Keratinocyte (primary cell): Measurements from ENCODE around the gene KREMEN1. TPM values are rescaled to one million over a fixed set of nuclear protein-coding genes. Genes with fewer than 3 reads are reported as not detected.

ENCODE experiments used
- DNase-seq: peaks from one replicate; pipeline ENCODE4 v3.0.0-alpha.2; 2011; ENCODE audit warnings: low read depth, missing footprints, low spot score
- FAIRE-seq: peaks from 2 replicates; lab custom pipeline; 2011; peaks lifted over from hg19 to GRCh38; lab: Jason Lieb, UNC
- H2AFZ ChIP-seq: 2 replicates; pipeline ENCODE4 v1.6.0; 2012; ENCODE audit warnings: low read length, control low read depth, inconsistent platforms; ENCODE audit not compliant: control insufficient read depth
- H3K27ac ChIP-seq: 2 replicates; pipeline ENCODE4 v1.5.1; 2011; ENCODE audit warnings: low read length; ENCODE audit not compliant: control insufficient read depth, insufficient read depth
- H3K27me3 ChIP-seq: 3 replicates; pipeline ENCODE4 v1.6.0; 2011; ENCODE audit warnings: low read length; ENCODE audit not compliant: control insufficient read depth, insufficient read depth; ENCODE audit errors: extremely low read depth
- H3K36me3 ChIP-seq, 2 experiments: 2 replicates in 1 of 2; 3 replicates in 1 of 2; pipeline ENCODE4 v1.5.1; 2011; ENCODE audit warnings: low read length in 2 of 2, mild to moderate bottlenecking in 1 of 2; ENCODE audit not compliant: control insufficient read depth in 2 of 2, insufficient read depth in 2 of 2; ENCODE audit errors: extremely low read depth in 1 of 2
- H3K4me1 ChIP-seq: 3 replicates; pipeline ENCODE4 v1.5.1; 2011; ENCODE audit warnings: low read length; ENCODE audit not compliant: control insufficient read depth, insufficient read depth; ENCODE audit errors: extremely low read depth
- H3K4me2 ChIP-seq: 3 replicates; pipeline ENCODE4 v1.6.0; 2011; ENCODE audit warnings: low read depth, low read length; ENCODE audit not compliant: control insufficient read depth, insufficient read depth; ENCODE audit errors: extremely low read depth
- H3K4me3 ChIP-seq, 3 experiments: fragments of 200-600 bp in 1 of 3; sonication (generic) in 1 of 3; 2 replicates in 2 of 3; 3 replicates in 1 of 3; pipeline ENCODE4 v1.5.1; 2011 to 2016; ENCODE audit warnings: low read length in 3 of 3, mild to moderate bottlenecking in 3 of 3, control low read depth in 2 of 3, inconsistent platforms in 1 of 3, low read depth in 1 of 3, mixed read lengths in 1 of 3, mixed run types in 1 of 3, moderate library complexity in 1 of 3; ENCODE audit not compliant: control insufficient read depth in 2 of 3, insufficient read depth in 2 of 3; ENCODE audit errors: extremely low read depth in 1 of 3
- H3K79me2 ChIP-seq: 2 replicates; pipeline ENCODE4 v1.6.0; 2012; ENCODE audit warnings: low read length; ENCODE audit not compliant: control insufficient read depth, insufficient read depth
- H3K9ac ChIP-seq: 3 replicates; pipeline ENCODE4 v1.6.0; 2011; ENCODE audit warnings: low read length; ENCODE audit not compliant: control insufficient read depth, insufficient read depth; ENCODE audit errors: extremely low read depth
- H3K9me1 ChIP-seq: 3 replicates; pipeline ENCODE4 v1.6.0; 2011; ENCODE audit warnings: low read length; ENCODE audit not compliant: control insufficient read depth, insufficient read depth; ENCODE audit errors: extremely low read depth
- H3K9me3 ChIP-seq: 2 replicates; pipeline ENCODE4 v1.5.1; 2012; ENCODE audit warnings: low read depth, low read length; ENCODE audit not compliant: control insufficient read depth
- H4K20me1 ChIP-seq: 3 replicates; pipeline ENCODE4 v1.6.0; 2011; ENCODE audit warnings: low read length; ENCODE audit not compliant: control insufficient read depth, insufficient read depth; ENCODE audit errors: extremely low read depth
- CTCF ChIP-seq, 3 experiments: IDR thresholded peaks in 1 of 3; conservative IDR thresholded peaks in 1 of 3; optimal IDR thresholded peaks in 1 of 3; 2 replicates in 2 of 3; 3 replicates in 1 of 3; pipeline versions ENCODE3 to v1.5.1; 2011; ENCODE audit warnings: low read length in 3 of 3, mild to moderate bottlenecking in 3 of 3, moderate library complexity in 2 of 3, control low read depth in 1 of 3, inconsistent platforms in 1 of 3; ENCODE audit not compliant: insufficient read depth in 2 of 3; ENCODE audit errors: extremely low read depth in 1 of 3
- EZH2 ChIP-seq: IDR thresholded peaks from one replicate; pipeline ENCODE4 v1.6.1; 2012; ENCODE audit warnings: inconsistent platforms, mild to moderate bottlenecking, low read length, moderate library complexity
- dilution Hi-C: fragments of 300-500 bp; cut with MboI; formaldehyde crosslinking; loops from one replicate; pipeline ENCODE4 v1.7.0; 2020; ENCODE audit warnings: low sequenced_read_pairs; ENCODE audit not compliant: extremely low pct_ligation_motif_present
- polyA plus RNA-seq, 5 experiments: library from polyadenylated mRNA; depleted of rRNA in 3 of 5; stranded (reverse) in 3 of 5; stranded (forward) in 1 of 5; unstranded in 1 of 5; fragments of >200 nt; gene quantifications; 1 replicate in 1 of 5; 2 replicates in 3 of 5; 3 replicates in 1 of 5; pipeline versions ENCODE4 v1.2.1 to v1.2.3, GENCODE V29; 2011 to 2012; ENCODE audit warnings: missing spikeins in 2 of 5, low read depth in 1 of 5, low replicate concordance in 1 of 5

The KREMEN1 gene
- polyA plus RNA-seq, 1 donor (not counting 4 experiments of a cell fraction or from before 2014, with no cell fraction given), result 6.8 TPM

GRCh38 chr22:29090039-29090438, 17.2 kb downstream of the KREMEN1 start:
- H3K27me3 ChIP-seq, result no peaks in the 10 kb centered on the region
- H3K4me1 ChIP-seq, result peaks cover 2% of the 10 kb centered on the region
- no peak overlapping the region for H2AFZ ChIP-seq
- no peaks in the 10 kb centered on the region for H3K36me3 ChIP-seq
- H3K9ac ChIP-seq, result no peak overlapping the region
- no peaks in the 10 kb centered on the region for H3K79me2 ChIP-seq
- H3K27ac ChIP-seq, result no peak overlapping the region
- FAIRE-seq, result no peak
- dilution Hi-C loops, result no loop called here
- H3K4me3 ChIP-seq, result no peak overlapping the region
- no peaks in the 10 kb centered on the region for H3K9me3 ChIP-seq
- no peaks in the 10 kb centered on the region for H4K20me1 ChIP-seq
- TF ChIP-seq EZH2 (no peak), CTCF (optimal IDR thresholded peaks at IDR 0.05 in 1 of 3, IDR thresholded peaks at IDR 0.05 in 1 of 3, conservative IDR thresholded peaks at IDR 0.05 in 1 of 3; ENCODE audit: extremely low read depth in 1 of 3, insufficient read depth in 2 of 3, low read length in 3 of 3) (no peak)
- DNase-seq, result no peak
- H3K9me1 ChIP-seq, result no peaks in the 10 kb centered on the region
- no peak overlapping the region for H3K4me2 ChIP-seq

GRCh38 chr22:29092243-29092642, 19.4 kb downstream of the KREMEN1 start:
- no peak overlapping the region for H3K4me3 ChIP-seq
- dilution Hi-C loops, result no loop called here
- H3K36me3 ChIP-seq, result no peaks in the 10 kb centered on the region
- no peaks in the 10 kb centered on the region for H3K9me3 ChIP-seq
- TF ChIP-seq EZH2, result no peak
- TF ChIP-seq CTCF (optimal IDR thresholded peaks at IDR 0.05 in 1 of 3, IDR thresholded peaks at IDR 0.05 in 1 of 3, conservative IDR thresholded peaks at IDR 0.05 in 1 of 3; ENCODE audit: extremely low read depth in 1 of 3, insufficient read depth in 2 of 3, low read length in 3 of 3), result no peak
- H3K9ac ChIP-seq, result no peak overlapping the region
- H2AFZ ChIP-seq, result no peak overlapping the region
- no peaks in the 10 kb centered on the region for H3K9me1 ChIP-seq
- FAIRE-seq (no peak), DNase-seq (no peak)
- H3K79me2 ChIP-seq, result no peaks in the 10 kb centered on the region
- H3K27me3 ChIP-seq, result no peaks in the 10 kb centered on the region
- H4K20me1 ChIP-seq, result no peaks in the 10 kb centered on the region
- H3K4me2 ChIP-seq, result no peak overlapping the region
- H3K4me1 ChIP-seq, result peaks cover 2% of the 10 kb centered on the region
- H3K27ac ChIP-seq, result no peak overlapping the region
